ENCODE measurements around the gene CHRNA5. TPM values are rescaled to one million over a fixed set of nuclear protein-coding genes. Genes with fewer than 3 reads are reported as not detected.

CHRNA5 gene
- total and polyA plus RNA-seq, 9 of the 15 experiments (the other 6 are each of a cell fraction or from before 2014, with no cell fraction given): 2.8 to 16.1 (median 11.4) TPM

GRCh38 chr15:78540141-78540870 is 25.0 kb upstream of the CHRNA5 start, which contains the start of gene PSMA4 (continued):
- TF ChIP-seq TRIM25 (IDR thresholded peaks at IDR 0.05; ENCODE audit: borderline replicate concordance) (no peak), NFE2L1 (tag; IDR thresholded peaks at IDR 0.05; ENCODE audit: borderline replicate concordance, low read depth) (no peak), ZEB2 (IDR thresholded peaks at IDR 0.05) (no peak), BRF1 (IDR thresholded peaks at IDR 0.05; ENCODE audit: borderline replicate concordance, extremely low read depth, insufficient read length) (no peak), KAT7 (CRISPR knock-in tag; IDR thresholded peaks at IDR 0.05; ENCODE audit: borderline replicate concordance) (no peak), SLC30A9 (CRISPR knock-in tag; IDR thresholded peaks at IDR 0.05) (no peak), ADNP (tag; IDR thresholded peaks at IDR 0.05) (no peak), ZNF143 (CRISPR knock-in tag; IDR thresholded peaks at IDR 0.05) (no peak), PRPF4 (IDR thresholded peaks at IDR 0.05; ENCODE audit: insufficient read depth, low read depth, low read length, poor library complexity, severe bottlenecking) (no peak), ZNF280B (CRISPR knock-in tag; IDR thresholded peaks at IDR 0.05) (no peak), FOXJ3 (CRISPR knock-in tag; IDR thresholded peaks at IDR 0.05) (no peak), ZNF239 (CRISPR knock-in tag; IDR thresholded peaks at IDR 0.05) (no peak), ZNF277 (CRISPR knock-in tag; IDR thresholded peaks at IDR 0.05; ENCODE audit: borderline replicate concordance) (no peak), ESRRA (IDR thresholded peaks at IDR 0.05; ENCODE audit: borderline replicate concordance, low read depth) (no peak), ATF7 (IDR thresholded peaks at IDR 0.05) (peak; percentile 44; the same call in 1 of the 2 replicates), RREB1 (CRISPR knock-in tag; IDR thresholded peaks at IDR 0.05) (no peak)

All from K562 (cell line).